Measurements from ENCODE around the gene PPL.

DNA sequence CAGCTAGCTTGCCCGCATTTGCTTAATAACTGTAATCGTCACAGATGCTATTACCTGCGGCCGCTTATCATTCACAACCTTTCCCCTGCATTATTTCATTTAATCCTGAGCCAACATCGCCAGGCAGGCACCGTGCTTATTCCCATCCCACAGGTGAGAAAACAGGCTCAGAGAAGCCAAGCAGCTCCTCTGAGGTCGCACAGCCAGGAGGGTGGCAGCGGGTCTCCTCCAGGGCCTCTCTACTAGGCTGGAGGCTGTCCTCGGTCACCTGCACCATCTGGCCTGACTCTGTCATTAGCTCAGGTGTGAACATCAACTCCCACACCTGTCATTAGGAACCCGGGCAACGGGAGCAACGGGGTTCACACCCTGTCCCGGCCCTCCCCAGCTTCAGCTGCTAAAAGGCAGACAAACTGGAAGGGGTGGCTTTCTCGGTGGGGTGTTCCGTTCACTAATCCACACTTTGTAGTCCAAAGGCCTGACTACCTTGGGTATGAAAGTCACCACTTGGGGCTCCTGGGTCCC, 3.0 kb downstream of the PPL start:
- TF ChIP-seq ZNF274 (IDR thresholded peaks at IDR 0.05; ENCODE audit: borderline replicate concordance, extremely low read depth, low read length) = no peak
- TF ChIP-seq RAD21 (IDR thresholded peaks at IDR 0.05 in 1 of 2, conservative IDR thresholded peaks at IDR 0.05 in 1 of 2; ENCODE audit: low read depth in 2 of 2, low read length in 2 of 2) = no peak
- TF ChIP-seq, protein P1, sequence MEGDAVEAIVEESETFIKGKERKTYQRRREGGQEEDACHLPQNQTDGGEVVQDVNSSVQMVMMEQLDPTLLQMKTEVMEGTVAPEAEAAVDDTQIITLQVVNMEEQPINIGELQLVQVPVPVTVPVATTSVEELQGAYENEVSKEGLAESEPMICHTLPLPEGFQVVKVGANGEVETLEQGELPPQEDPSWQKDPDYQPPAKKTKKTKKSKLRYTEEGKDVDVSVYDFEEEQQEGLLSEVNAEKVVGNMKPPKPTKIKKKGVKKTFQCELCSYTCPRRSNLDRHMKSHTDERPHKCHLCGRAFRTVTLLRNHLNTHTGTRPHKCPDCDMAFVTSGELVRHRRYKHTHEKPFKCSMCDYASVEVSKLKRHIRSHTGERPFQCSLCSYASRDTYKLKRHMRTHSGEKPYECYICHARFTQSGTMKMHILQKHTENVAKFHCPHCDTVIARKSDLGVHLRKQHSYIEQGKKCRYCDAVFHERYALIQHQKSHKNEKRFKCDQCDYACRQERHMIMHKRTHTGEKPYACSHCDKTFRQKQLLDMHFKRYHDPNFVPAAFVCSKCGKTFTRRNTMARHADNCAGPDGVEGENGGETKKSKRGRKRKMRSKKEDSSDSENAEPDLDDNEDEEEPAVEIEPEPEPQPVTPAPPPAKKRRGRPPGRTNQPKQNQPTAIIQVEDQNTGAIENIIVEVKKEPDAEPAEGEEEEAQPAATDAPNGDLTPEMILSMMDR (IDR thresholded peaks at IDR 0.05; ENCODE audit: control extremely low read depth in 1 of 3, insufficient read depth in 1 of 3, low read depth in 1 of 3, low read length in 3 of 3) = no peak
- TF ChIP-seq, protein P2, sequence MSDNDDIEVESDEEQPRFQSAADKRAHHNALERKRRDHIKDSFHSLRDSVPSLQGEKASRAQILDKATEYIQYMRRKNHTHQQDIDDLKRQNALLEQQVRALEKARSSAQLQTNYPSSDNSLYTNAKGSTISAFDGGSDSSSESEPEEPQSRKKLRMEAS (IDR thresholded peaks at IDR 0.05) = no peak
- no peak for TF ChIP-seq RBBP5 (IDR thresholded peaks at IDR 0.05; ENCODE audit: borderline replicate concordance, low read depth, low read length)
- TF ChIP-seq SRF (IDR thresholded peaks at IDR 0.05; ENCODE audit: low read depth, low read length) = no peak
- TF ChIP-seq EZH2 (IDR thresholded peaks at IDR 0.05; ENCODE audit: low read depth, low read length, severe bottlenecking) = no peak
- no peak for TF ChIP-seq SIRT6 (IDR thresholded peaks at IDR 0.05; ENCODE audit: low read length)

Data from H1 (cell line).